H1 (cell line): ENCODE measurements around the gene SLC7A5. TPM values are rescaled to one million over a fixed set of nuclear protein-coding genes. Genes with fewer than 3 reads are reported as not detected.

ENCODE experiments used
- BCL11A ChIP-seq, 2 experiments: IDR thresholded peaks; one replicate each; pipeline ENCODE4 v1.6.1; 2011; ENCODE audit warnings: low read depth in 2 of 2, low read length in 2 of 2, mild to moderate bottlenecking in 2 of 2
- RBBP5 ChIP-seq: IDR thresholded peaks from 2 replicates; pipeline ENCODE4 v1.7.1; 2012; ENCODE audit warnings: low read depth, mild to moderate bottlenecking, inconsistent platforms, low read length, moderate library complexity, borderline replicate concordance
- polyA plus RNA-seq, 7 experiments: library from polyadenylated mRNA; depleted of rRNA in 3 of 7; stranded (reverse) in 5 of 7; unstranded in 2 of 7; fragments of >200 nt in 5 of 7; fragments of 200-250 nt in 2 of 7; gene quantifications; 1 replicate in 5 of 7; 2 replicates in 1 of 7; 4 replicates in 1 of 7; pipeline versions ENCODE4 v1.2.1 to v1.2.3, GENCODE V29; 2011 to 2013; ENCODE audit warnings: missing spikeins in 2 of 7, mixed read lengths in 2 of 7
- total RNA-seq: library from RNA; stranded (reverse); fragmentation: NEBNext Ultra II Directional; extraction: Animal tissue kit (Norgen Biotek cat#: 25700); gene quantifications from 2 replicates; pipeline ENCODE4 v1.2.1, GENCODE V29; 2021
- TF ChIP-seq, protein P1 (sequence below): IDR thresholded peaks from 2 replicates; pipeline ENCODE4 v1.6.1; 2012; ENCODE audit warnings: low read length, inconsistent platforms

The SLC7A5 gene
- total and polyA plus RNA-seq, 2 of the 8 experiments (the other 6 are each of a cell fraction or from before 2014, with no cell fraction given), result 68.2 to 341 TPM

DNA sequence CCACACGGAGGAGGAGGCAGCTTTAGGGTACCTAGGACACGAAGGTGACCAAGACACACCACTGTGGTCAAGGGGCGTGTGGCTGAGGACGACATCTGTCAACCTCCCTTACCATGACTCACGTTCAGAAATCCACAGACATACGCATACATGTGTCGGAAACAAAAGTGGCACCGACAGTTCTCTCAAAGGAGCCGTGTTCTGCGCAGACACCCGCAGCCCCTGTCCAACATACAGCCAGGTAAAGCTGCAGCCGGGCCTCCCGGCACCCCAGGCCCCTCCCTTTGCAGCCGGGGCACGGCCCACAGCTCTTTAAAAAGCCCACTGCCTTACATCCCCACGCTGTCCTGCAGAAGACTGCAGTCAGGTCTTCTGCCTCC lies 63.1 kb downstream of the SLC7A5 start (continued):
- TF ChIP-seq RBBP5, result no peak
- TF ChIP-seq, protein P1, sequence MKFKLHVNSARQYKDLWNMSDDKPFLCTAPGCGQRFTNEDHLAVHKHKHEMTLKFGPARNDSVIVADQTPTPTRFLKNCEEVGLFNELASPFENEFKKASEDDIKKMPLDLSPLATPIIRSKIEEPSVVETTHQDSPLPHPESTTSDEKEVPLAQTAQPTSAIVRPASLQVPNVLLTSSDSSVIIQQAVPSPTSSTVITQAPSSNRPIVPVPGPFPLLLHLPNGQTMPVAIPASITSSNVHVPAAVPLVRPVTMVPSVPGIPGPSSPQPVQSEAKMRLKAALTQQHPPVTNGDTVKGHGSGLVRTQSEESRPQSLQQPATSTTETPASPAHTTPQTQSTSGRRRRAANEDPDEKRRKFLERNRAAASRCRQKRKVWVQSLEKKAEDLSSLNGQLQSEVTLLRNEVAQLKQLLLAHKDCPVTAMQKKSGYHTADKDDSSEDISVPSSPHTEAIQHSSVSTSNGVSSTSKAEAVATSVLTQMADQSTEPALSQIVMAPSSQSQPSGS, result no peak
- no peak for TF ChIP-seq BCL11A (IDR thresholded peaks at IDR 0.05; ENCODE audit: low read depth in 2 of 2, low read length in 2 of 2)
